HG03521 (cell line): Measurements from ENCODE around the gene CLDN9.

Experiments used
- ATAC-seq: cut with Tn5 transposase; IDR thresholded peaks from one replicate; pipeline ENCODE4 v1.9.1; 2021; ENCODE audit warnings: mild to moderate bottlenecking, moderate library complexity; ENCODE audit not compliant: unreplicated experiment

CLDN9 gene

GRCh38 chr16:2991566-2992261 is 21.0 kb upstream of the CLDN9 start:
- ATAC-seq = no peak

- no peak for ATAC-seq
These were observed 20.2 kb upstream of the CLDN9 start for GRCh38 chr16:2992383-2993081.

GRCh38 chr16:2996298-2996697 is 16.4 kb upstream of the CLDN9 start:
- ATAC-seq = no peak

GRCh38 chr16:2999929-3000328 is 12.8 kb upstream of the CLDN9 start:
- no peak for ATAC-seq

DNA sequence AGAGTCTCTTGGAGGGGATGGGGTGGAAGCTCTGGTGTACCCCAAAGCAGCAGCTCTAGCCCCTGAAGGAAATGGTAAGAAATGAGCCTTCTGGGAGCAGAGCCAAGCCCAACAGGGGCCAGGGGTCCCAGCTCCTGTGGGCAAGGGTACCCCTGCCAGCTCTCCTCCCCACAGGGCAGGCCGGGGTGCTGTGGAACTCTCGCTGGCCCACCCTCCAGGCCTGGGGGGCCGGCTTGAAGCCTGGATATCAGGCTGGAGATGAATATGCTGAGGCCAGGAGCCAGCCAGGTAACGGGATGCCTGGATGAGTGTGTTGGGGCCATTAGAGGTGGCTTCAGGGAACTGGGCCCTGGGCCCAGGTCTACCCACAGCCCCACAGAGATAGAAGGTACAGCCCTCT is 12.2 kb upstream of the CLDN9 start:
- no peak for ATAC-seq

GRCh38 chr16:3001316-3001715 is 11.4 kb upstream of the CLDN9 start:
- no peak for ATAC-seq

- ATAC-seq = peak; percentile 95
These were observed 9.0 kb upstream of the CLDN9 start for GRCh38 chr16:3003582-3004270.

- ATAC-seq = peak; percentile 9
These were observed 8.4 kb upstream of the CLDN9 start for GRCh38 chr16:3004319-3004718.

GRCh38 chr16:3004781-3005284 is 7.9 kb upstream of the CLDN9 start:
- no peak for ATAC-seq

- ATAC-seq = no peak
These were observed 5.4 kb upstream of the CLDN9 start for GRCh38 chr16:3007059-3007956.

GRCh38 chr16:3007957-3008689 is 4.6 kb upstream of the CLDN9 start:
- ATAC-seq = no peak

DNA sequence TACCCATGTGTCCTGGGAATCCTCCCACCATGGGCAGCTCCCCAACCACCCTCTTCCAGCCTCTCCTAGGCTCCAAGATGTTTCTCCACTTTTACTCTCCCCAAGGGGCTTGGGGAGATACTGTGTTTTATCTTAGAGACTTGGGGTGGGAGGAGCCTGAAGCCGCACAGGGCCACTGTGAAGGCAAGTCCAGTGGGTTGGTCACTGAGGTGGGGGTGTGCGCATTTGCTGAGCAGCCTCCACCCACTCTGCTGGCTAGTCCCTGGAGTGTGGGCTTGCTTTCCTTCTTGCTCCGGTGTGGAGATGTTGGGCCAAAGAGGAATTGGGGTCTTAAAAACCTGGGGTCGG is 4.1 kb upstream of the CLDN9 start:
- no peak for ATAC-seq

DNA sequence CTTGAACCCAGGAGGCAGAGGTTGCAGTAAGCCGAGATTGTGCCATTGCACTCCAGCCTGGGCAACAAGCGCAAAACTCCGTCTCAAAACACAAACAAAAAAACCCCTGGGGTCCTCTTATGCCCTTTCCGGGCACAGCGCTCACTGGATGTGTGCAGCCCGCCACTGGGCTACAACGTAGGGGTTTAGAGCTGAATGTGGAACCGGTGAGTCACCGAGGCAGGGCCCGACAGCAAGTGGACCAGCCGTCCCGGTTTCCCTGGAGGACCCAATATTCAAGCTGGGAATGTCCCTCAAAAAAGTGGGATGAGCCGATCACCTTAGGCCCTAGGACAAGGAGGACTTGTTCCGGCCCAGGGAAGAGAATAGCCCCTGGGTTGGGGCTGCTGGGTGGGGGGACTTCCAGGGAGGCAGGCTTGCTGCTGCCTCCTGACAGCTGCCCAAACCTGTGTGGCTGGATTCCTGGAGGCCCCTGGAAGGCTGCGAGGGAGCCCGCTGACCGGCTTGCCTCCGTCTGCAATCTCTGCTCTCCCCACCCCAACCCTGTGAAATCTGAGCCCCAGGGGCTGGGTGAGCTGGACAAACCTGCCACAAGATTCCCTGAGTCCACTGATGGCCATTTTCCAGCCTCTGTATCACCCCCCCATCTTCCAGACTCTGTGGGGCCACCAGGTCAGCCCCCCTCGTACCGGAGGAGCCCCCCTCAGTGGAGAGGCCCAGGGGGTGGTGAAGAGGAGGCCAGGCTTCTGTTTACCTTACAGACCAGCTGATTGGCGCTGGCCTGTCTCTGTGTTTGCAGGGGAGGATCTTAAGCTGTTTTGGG is 2.9 kb upstream of the CLDN9 start:
- ATAC-seq = no peak

DNA sequence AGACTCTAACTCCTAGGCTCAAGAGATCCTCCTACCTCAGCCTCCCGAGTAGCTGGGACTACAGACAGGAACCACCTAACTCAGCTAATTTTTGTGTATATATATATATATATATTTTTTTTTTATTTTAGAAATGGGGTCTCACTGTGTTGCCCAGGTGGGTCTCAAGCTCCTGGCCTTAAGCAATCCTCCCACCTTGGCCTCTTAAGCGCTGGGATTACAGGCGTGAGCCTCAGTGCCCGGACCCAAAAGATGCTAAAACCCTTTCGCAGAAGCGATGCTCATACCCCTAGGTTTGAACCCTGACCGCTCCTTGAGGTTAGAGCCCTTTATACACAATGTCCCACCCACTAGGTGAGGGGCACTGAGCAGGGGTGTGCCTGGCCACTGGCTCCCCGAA is 2.2 kb upstream of the CLDN9 start:
- ATAC-seq = no peak

DNA sequence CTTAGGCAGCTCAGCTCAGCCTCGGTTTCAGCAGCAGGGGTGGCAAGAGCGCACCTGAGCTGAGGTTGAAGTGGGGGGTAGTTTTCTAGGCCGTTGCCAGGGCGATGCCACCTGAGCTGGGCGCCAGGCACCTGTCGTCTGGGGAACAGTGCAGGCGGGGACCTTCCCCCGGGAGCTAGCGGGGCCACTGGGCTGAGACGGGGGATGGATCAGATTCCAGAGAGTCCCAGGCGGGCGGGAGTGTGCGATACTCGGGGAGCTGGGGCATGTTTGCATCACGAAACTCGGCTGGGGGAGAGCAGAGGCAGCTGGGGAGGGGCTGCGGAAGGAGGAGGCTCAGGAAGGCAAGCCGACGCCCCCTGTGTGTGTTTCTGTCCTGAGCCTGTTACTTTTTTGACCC is 477 bp upstream of the CLDN9 start:
- ATAC-seq = no peak

- ATAC-seq = no peak
These were observed 798 bp downstream of the CLDN9 start for GRCh38 chr16:3013491-3013951.

GRCh38 chr16:3013998-3014690 is 1.4 kb downstream of the CLDN9 start:
- no peak for ATAC-seq

DNA sequence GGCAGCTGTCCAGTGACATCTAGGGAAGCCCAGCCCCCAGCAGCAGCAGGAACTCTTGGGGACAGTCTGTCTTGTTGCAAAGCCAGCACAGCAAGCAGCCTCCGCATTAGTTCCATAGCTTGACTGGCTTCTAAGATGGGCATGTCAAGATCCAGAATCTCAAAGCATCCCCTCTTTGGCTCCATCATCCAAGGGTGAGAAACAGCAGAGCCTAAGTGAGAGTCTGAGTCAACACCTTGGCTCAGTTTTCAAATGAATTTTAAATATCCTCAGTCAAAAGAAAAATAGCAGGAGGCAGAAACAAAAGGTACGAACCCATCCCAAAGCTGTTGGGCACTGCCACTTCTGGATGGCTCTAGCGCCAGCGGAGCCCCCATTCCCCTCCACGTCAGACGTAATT is 2.2 kb downstream of the CLDN9 start:
- ATAC-seq = no peak
